Endothelial cell of umbilical vein (primary cell): Measurements from ENCODE around the gene FAM187B. TPM values are rescaled to one million over a fixed set of nuclear protein-coding genes. Genes with fewer than 3 reads are reported as not detected.

Source experiments
- BruUV-seq: library from RNA; stranded (reverse); fragments of 400-500 nt; replicated peaks from 2 replicates; lab custom pipeline; 2021; lab: Mats Ljungman, UMichigan
- CTCF ChIA-PET: fragments of 300-600, 350-600 bp; sonication (Branson Sonifier 250); formaldehyde crosslinking; loops from one replicate; lab custom pipeline; 2021; ENCODE audit warnings: antibody characterized with exemption, inconsistent platforms; lab: Charles Lee
- POLR2A ChIA-PET: fragments of 300-600, 350-600 bp; sonication (Branson Sonifier 250); formaldehyde crosslinking; loops from one replicate; lab custom pipeline; 2021; ENCODE audit warnings: antibody characterized with exemption, inconsistent platforms; lab: Charles Lee
- DNase-seq: peaks from one replicate; pipeline ENCODE4 v3.0.0-alpha.2; 2011; ENCODE audit warnings: low read depth, low spot score
- FAIRE-seq: peaks from 2 replicates; lab custom pipeline; 2011; peaks lifted over from hg19 to GRCh38; lab: Jason Lieb, UNC
- H2AFZ ChIP-seq: 2 replicates; pipeline ENCODE4 v1.6.0; 2012; ENCODE audit warnings: low read depth, low read length, control low read depth, inconsistent platforms
- H3K27ac ChIP-seq: 2 replicates; pipeline ENCODE4 v1.5.1; 2011; ENCODE audit warnings: low read depth, mild to moderate bottlenecking, control low read depth, low read length, moderate library complexity; ENCODE audit not compliant: insufficient read depth
- H3K27me3 ChIP-seq, 2 experiments: 2 replicates each; pipeline versions ENCODE4 v1.6.0 to v1.6.1; 2011; ENCODE audit warnings: low read length in 2 of 2, mixed read lengths in 1 of 2; ENCODE audit not compliant: control insufficient read depth in 2 of 2, insufficient read depth in 2 of 2
- H3K36me3 ChIP-seq, 2 experiments: 2 replicates in 1 of 2; 3 replicates in 1 of 2; pipeline ENCODE4 v1.5.1; 2011; ENCODE audit warnings: low read length in 2 of 2, mild to moderate bottlenecking in 1 of 2, moderate library complexity in 1 of 2; ENCODE audit not compliant: control insufficient read depth in 2 of 2, insufficient read depth in 2 of 2; ENCODE audit errors: extremely low read depth in 1 of 2
- H3K4me1 ChIP-seq: 3 replicates; pipeline ENCODE4 v1.5.1; 2011; ENCODE audit warnings: mild to moderate bottlenecking, low read length; ENCODE audit not compliant: control insufficient read depth, insufficient read depth; ENCODE audit errors: extremely low read depth
- H3K4me2 ChIP-seq: 2 replicates; pipeline ENCODE4 v1.6.1; 2011; ENCODE audit warnings: low read length, control low read depth, mixed read lengths; ENCODE audit not compliant: insufficient read depth
- H3K4me3 ChIP-seq, 3 experiments: fragments of 200-600 bp in 1 of 3; sonication (generic), shearing (Covaris generic) in 1 of 3; replicated peaks in 1 of 3; 2 replicates each; pipeline ENCODE4 v1.5.1; 2011 to 2016; ENCODE audit warnings: control low read depth in 3 of 3, low read length in 3 of 3, mild to moderate bottlenecking in 2 of 3, inconsistent platforms in 1 of 3, low read depth in 1 of 3, moderate library complexity in 1 of 3; ENCODE audit not compliant: insufficient read depth in 1 of 3
- H3K79me2 ChIP-seq: 2 replicates; pipeline ENCODE4 v1.6.0; 2012; ENCODE audit warnings: low read length, inconsistent platforms; ENCODE audit not compliant: control insufficient read depth, insufficient read depth
- H3K9ac ChIP-seq: replicated peaks from 2 replicates; pipeline ENCODE3; 2011; ENCODE audit warnings: low read length, control low read depth; ENCODE audit not compliant: insufficient read depth; ENCODE audit errors: extremely low read depth
- H3K9me1 ChIP-seq: replicated peaks from 3 replicates; pipeline ENCODE4 v1.6.0; 2011; ENCODE audit warnings: mild to moderate bottlenecking, low read length; ENCODE audit not compliant: control insufficient read depth, insufficient read depth; ENCODE audit errors: extremely low read depth
- H3K9me3 ChIP-seq: replicated peaks from 2 replicates; pipeline ENCODE4 v1.5.1; 2012; ENCODE audit warnings: low read length, inconsistent platforms; ENCODE audit not compliant: control insufficient read depth, insufficient read depth
- H4K20me1 ChIP-seq: replicated peaks from 2 replicates; pipeline ENCODE3; 2011; ENCODE audit warnings: mild to moderate bottlenecking, low read length; ENCODE audit not compliant: control insufficient read depth, insufficient read depth; ENCODE audit errors: extremely low read depth
- EZH2 ChIP-seq: IDR thresholded peaks from 2 replicates; pipeline ENCODE4 v1.6.1; 2012; ENCODE audit warnings: borderline replicate concordance, low read depth, mild to moderate bottlenecking, moderate library complexity, low read length, inconsistent platforms; ENCODE audit not compliant: severe bottlenecking
- FOS ChIP-seq: IDR thresholded peaks from 2 replicates; pipeline ENCODE4 v1.6.1; 2011; ENCODE audit warnings: mild to moderate bottlenecking, low read length, moderate library complexity, borderline replicate concordance; ENCODE audit not compliant: insufficient read depth
- GATA2 ChIP-seq: IDR thresholded peaks from 2 replicates; pipeline ENCODE4 v1.7.0; 2011; ENCODE audit warnings: low read depth, mild to moderate bottlenecking, moderate library complexity, mixed read lengths, low read length; ENCODE audit not compliant: insufficient read length, insufficient read depth
- JUN ChIP-seq: IDR thresholded peaks from 2 replicates; pipeline ENCODE4 v1.6.1; 2011; ENCODE audit warnings: borderline replicate concordance, low read depth; ENCODE audit not compliant: insufficient read length, insufficient read depth
- MAX ChIP-seq: IDR thresholded peaks from 2 replicates; pipeline ENCODE4 v1.6.1; 2011; ENCODE audit not compliant: insufficient read depth, insufficient read length
- MYC ChIP-seq: IDR thresholded peaks from one replicate; pipeline ENCODE4 v1.6.1; 2011; ENCODE audit warnings: mild to moderate bottlenecking, low read depth, low read length
- POLR2A ChIP-seq: IDR thresholded peaks from 2 replicates; pipeline ENCODE4 v1.6.1; 2012; ENCODE audit warnings: low read depth, mild to moderate bottlenecking, control low read depth, low read length
- POLR2AphosphoS5 ChIP-seq: IDR thresholded peaks from 2 replicates; pipeline ENCODE4 v1.6.1; 2012; ENCODE audit warnings: low read depth, mild to moderate bottlenecking, control low read depth, low read length, moderate library complexity; ENCODE audit not compliant: insufficient read depth
- dilution Hi-C: fragments of 300-500 bp; cut with MboI; formaldehyde crosslinking; loops from one replicate; pipeline ENCODE4 v1.15.0; 2019; ENCODE audit warnings: low sequenced_read_pairs; ENCODE audit not compliant: extremely low pct_ligation_motif_present
- intact Hi-C: fragments of 100-400 bp; cut with micrococcal nuclease; formaldehyde crosslinking; loops from one replicate; pipeline ENCODE4 v1.10.0; 2022
- polyA plus RNA-seq, 4 experiments: library from polyadenylated mRNA; depleted of rRNA in 3 of 4; stranded (reverse) in 3 of 4; unstranded in 1 of 4; fragments of >200 nt; gene quantifications; 2 replicates each; pipeline versions ENCODE4 v1.2.1 to v1.2.3, GENCODE V29; 2011 to 2012; ENCODE audit warnings: missing spikeins in 1 of 4
- total RNA-seq: library from RNA; stranded (reverse); gene quantifications from 2 replicates; pipeline ENCODE4 v1.2.3, GENCODE V29; 2021
- TF ChIP-seq, protein P1 (sequence below), 2 donors: IDR thresholded peaks; 1 replicate in 1 of 2; 2 replicates in 1 of 2; pipeline ENCODE4 v1.5.1; 2011; ENCODE audit warnings: low read length in 2 of 2, mild to moderate bottlenecking in 2 of 2, moderate library complexity in 2 of 2, control low read depth in 1 of 2, inconsistent platforms in 1 of 2, low read depth in 1 of 2; ENCODE audit not compliant: insufficient read depth in 1 of 2; ENCODE audit errors: extremely low read depth in 1 of 2

The FAM187B gene
- total and polyA plus RNA-seq, 2 donors (not counting 3 experiments of a cell fraction or from before 2014, with no cell fraction given), result not detected

DNA sequence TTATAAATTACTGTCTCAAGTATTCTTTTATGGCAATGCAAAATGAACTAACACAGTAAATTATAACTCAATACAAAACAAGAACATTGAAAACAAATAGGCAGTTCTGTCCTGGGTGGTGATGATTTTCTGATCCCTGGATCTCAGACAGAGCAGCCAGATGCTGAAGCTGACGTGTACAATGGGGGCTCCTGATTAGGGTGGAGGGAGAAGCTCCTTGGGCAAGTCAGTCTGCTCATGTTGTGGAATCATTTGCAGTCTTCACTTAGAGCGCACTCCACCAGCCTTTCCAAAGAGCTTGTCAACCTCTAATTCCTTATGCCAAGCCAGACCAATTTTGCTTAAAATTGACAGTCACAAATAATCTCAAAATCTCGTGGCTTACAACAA lies 52.4 kb downstream of the FAM187B start:
- Histone ChIP-seq H3K4me1 (no peaks in the 10 kb centered on the region), H3K4me3 (no peak overlapping the region), H3K9me3 (no peaks in the 10 kb centered on the region), H3K79me2 (no peaks in the 10 kb centered on the region), H3K36me3 (no peaks in the 10 kb centered on the region), H4K20me1 (no peaks in the 10 kb centered on the region), H3K27me3 (peaks cover 0 to 2% of the 10 kb centered on the region in 2 experiments), H2AFZ (no peak overlapping the region), H3K9ac (no peak overlapping the region), H3K4me2 (no peak overlapping the region), H3K9me1 (no peaks in the 10 kb centered on the region), H3K27ac (no peak overlapping the region)
- FAIRE-seq, result no peak
- TF ChIP-seq POLR2A, result no peak
- no peak for TF ChIP-seq MYC
- TF ChIP-seq, protein P1, sequence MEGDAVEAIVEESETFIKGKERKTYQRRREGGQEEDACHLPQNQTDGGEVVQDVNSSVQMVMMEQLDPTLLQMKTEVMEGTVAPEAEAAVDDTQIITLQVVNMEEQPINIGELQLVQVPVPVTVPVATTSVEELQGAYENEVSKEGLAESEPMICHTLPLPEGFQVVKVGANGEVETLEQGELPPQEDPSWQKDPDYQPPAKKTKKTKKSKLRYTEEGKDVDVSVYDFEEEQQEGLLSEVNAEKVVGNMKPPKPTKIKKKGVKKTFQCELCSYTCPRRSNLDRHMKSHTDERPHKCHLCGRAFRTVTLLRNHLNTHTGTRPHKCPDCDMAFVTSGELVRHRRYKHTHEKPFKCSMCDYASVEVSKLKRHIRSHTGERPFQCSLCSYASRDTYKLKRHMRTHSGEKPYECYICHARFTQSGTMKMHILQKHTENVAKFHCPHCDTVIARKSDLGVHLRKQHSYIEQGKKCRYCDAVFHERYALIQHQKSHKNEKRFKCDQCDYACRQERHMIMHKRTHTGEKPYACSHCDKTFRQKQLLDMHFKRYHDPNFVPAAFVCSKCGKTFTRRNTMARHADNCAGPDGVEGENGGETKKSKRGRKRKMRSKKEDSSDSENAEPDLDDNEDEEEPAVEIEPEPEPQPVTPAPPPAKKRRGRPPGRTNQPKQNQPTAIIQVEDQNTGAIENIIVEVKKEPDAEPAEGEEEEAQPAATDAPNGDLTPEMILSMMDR (IDR thresholded peaks at IDR 0.05; ENCODE audit: extremely low read depth in 1 of 2, insufficient read depth in 1 of 2, low read depth in 1 of 2, low read length in 2 of 2), result no peak
- no peak for TF ChIP-seq JUN
- no peak for TF ChIP-seq POLR2AphosphoS5
- no peak for TF ChIP-seq GATA2
- TF ChIP-seq MAX, result no peak
- TF ChIP-seq EZH2, result no peak
- no peak for TF ChIP-seq FOS
- dilution Hi-C loops (no loop called here), intact Hi-C loops (no loop called here)
- BruUV-seq, result no TSS peak
- no peak for DNase-seq
- ChIA-PET CTCF (no interaction called here), POLR2A (no interaction called here)

Other genes with a start within 250 kb of the FAM187B start
- 130 and 139 TPM in 2 replicates for gene GRAMD1A, start 228.4 kb downstream of the FAM187B start, total RNA-seq
- 127 and 162 TPM in 2 replicates for gene GRAMD1A, start 228.4 kb downstream of the FAM187B start, polyA plus RNA-seq
- gene SCN1B, start 198.3 kb downstream of the FAM187B start, total RNA-seq, result 14.2 and 15.8 TPM in 2 replicates
- gene SCN1B, start 198.3 kb downstream of the FAM187B start, polyA plus RNA-seq, result 11.2 and 14.0 TPM in 2 replicates
- 0.23 TPM in 1 of 2 replicates, not detected in the other for gene HPN, start 187.0 kb downstream of the FAM187B start, total RNA-seq
- 0.05 and 0.10 TPM in 2 replicates for gene HPN, start 187.0 kb downstream of the FAM187B start, polyA plus RNA-seq
- not detected in 2 replicates for gene FXYD3, start 112.9 kb downstream of the FAM187B start, total RNA-seq
- gene FXYD3, start 112.9 kb downstream of the FAM187B start, polyA plus RNA-seq, result not detected in 2 replicates
- gene LGI4, start 93.7 kb downstream of the FAM187B start, total RNA-seq, result not detected in 2 replicates
- gene LGI4, start 93.7 kb downstream of the FAM187B start, polyA plus RNA-seq, result not detected in 2 replicates
- not detected in 2 replicates for gene FXYD1, start 89.9 kb downstream of the FAM187B start, total RNA-seq
- not detected in 2 replicates for gene FXYD1, start 89.9 kb downstream of the FAM187B start, polyA plus RNA-seq
- not detected in 2 replicates for gene FXYD7, start 85.5 kb downstream of the FAM187B start, total RNA-seq
- 0.40 TPM in 1 of 2 replicates, not detected in the other for gene FXYD7, start 85.5 kb downstream of the FAM187B start, polyA plus RNA-seq
- 219 and 223 TPM in 2 replicates for gene FXYD5, start 74.0 kb downstream of the FAM187B start, total RNA-seq
- 290 and 387 TPM in 2 replicates for gene FXYD5, start 74.0 kb downstream of the FAM187B start, polyA plus RNA-seq
- gene LSR, start 20.3 kb upstream of the FAM187B start, total RNA-seq, result 0.74 and 1.0 TPM in 2 replicates
- 0.76 and 0.94 TPM in 2 replicates for gene LSR, start 20.3 kb upstream of the FAM187B start, polyA plus RNA-seq
- 76.8 and 85.8 TPM in 2 replicates for gene USF2, start 40.2 kb upstream of the FAM187B start, total RNA-seq
- gene USF2, start 40.2 kb upstream of the FAM187B start, polyA plus RNA-seq, result 75.0 and 80.5 TPM in 2 replicates
- gene HAMP, start 53.8 kb upstream of the FAM187B start, total RNA-seq, result 0.15 TPM in 1 of 2 replicates, not detected in the other
- gene HAMP, start 53.8 kb upstream of the FAM187B start, polyA plus RNA-seq, result not detected in 2 replicates
- not detected in 2 replicates for gene MAG, start 63.4 kb upstream of the FAM187B start, total RNA-seq
- not detected in 2 replicates for gene MAG, start 63.4 kb upstream of the FAM187B start, polyA plus RNA-seq
- gene CD22, start 100.4 kb upstream of the FAM187B start, total RNA-seq, result not detected in 2 replicates
- not detected in 2 replicates for gene CD22, start 100.4 kb upstream of the FAM187B start, polyA plus RNA-seq
- not detected in 2 replicates for gene FFAR1, start 119.2 kb upstream of the FAM187B start, total RNA-seq
- not detected in 2 replicates for gene FFAR1, start 119.2 kb upstream of the FAM187B start, polyA plus RNA-seq
- not detected in 2 replicates for gene FFAR3, start 129.7 kb upstream of the FAM187B start, total RNA-seq
- gene FFAR3, start 129.7 kb upstream of the FAM187B start, polyA plus RNA-seq, result not detected in 2 replicates
- not detected in 2 replicates for gene GPR42, start 142.3 kb upstream of the FAM187B start, total RNA-seq
- gene GPR42, start 142.3 kb upstream of the FAM187B start, polyA plus RNA-seq, result not detected in 2 replicates
- gene FFAR2, start 219.5 kb upstream of the FAM187B start, total RNA-seq, result not detected in 2 replicates
- gene FFAR2, start 219.5 kb upstream of the FAM187B start, polyA plus RNA-seq, result not detected in 2 replicates